Measurements from ENCODE around the gene AOX1.
A peak's percentile ranks its signal among the peaks of the same experiment; 100 is the strongest.
"Not testable (repeated sequence)": the region's sequence is repeated elsewhere in the genome, so short reads cannot be mapped to it uniquely, and the experiment has no call there.

The AOX1 gene

GRCh38 chr2:200670313-200670712, 84.5 kb downstream of the AOX1 start:
- no peak for DNase-seq

GRCh38 chr2:200670751-200671150, 84.9 kb downstream of the AOX1 start:
- no peak for DNase-seq

GRCh38 chr2:200673191-200673590, 87.4 kb downstream of the AOX1 start:
- no peak for DNase-seq

- no peak for DNase-seq
These were observed 89.0 kb downstream of the AOX1 start for GRCh38 chr2:200674837-200675236.

GRCh38 chr2:200677171-200677570, 91.4 kb downstream of the AOX1 start:
- DNase-seq: no peak

- no peak for DNase-seq
These were observed 92.1 kb downstream of the AOX1 start for GRCh38 chr2:200677721-200678532.

GRCh38 chr2:200679127-200679526, 93.3 kb downstream of the AOX1 start:
- no peak for DNase-seq

- no peak for DNase-seq
These were observed 93.7 kb downstream of the AOX1 start for GRCh38 chr2:200679535-200679934.

GRCh38 chr2:200681697-200682096, 95.9 kb downstream of the AOX1 start:
- DNase-seq: no peak

GRCh38 chr2:200682407-200682806, 96.6 kb downstream of the AOX1 start:
- DNase-seq: not testable (repeated sequence)

- DNase-seq: no peak
These were observed 102.4 kb downstream of the AOX1 start for GRCh38 chr2:200687922-200688920.

GRCh38 chr2:200689115-200689514, 103.3 kb downstream of the AOX1 start:
- no peak for DNase-seq

- no peak for DNase-seq
These were observed 108.1 kb downstream of the AOX1 start for GRCh38 chr2:200693836-200694470.

GRCh38 chr2:200695191-200695590, 109.4 kb downstream of the AOX1 start:
- no peak for DNase-seq

- no peak for DNase-seq
These were observed 109.8 kb downstream of the AOX1 start for GRCh38 chr2:200695601-200696000.

GRCh38 chr2:200698217-200698616, 112.4 kb downstream of the AOX1 start:
- no peak for DNase-seq

GRCh38 chr2:200699310-200699709, 113.5 kb downstream of the AOX1 start:
- no peak for DNase-seq

- DNase-seq: no peak
These were observed 115.0 kb downstream of the AOX1 start for GRCh38 chr2:200700856-200701255.

GRCh38 chr2:200702044-200702443, 116.2 kb downstream of the AOX1 start:
- DNase-seq: no peak

- peak in 2 of 5 donors; percentile 21 to 77 for DNase-seq
These were observed 116.9 kb downstream of the AOX1 start for GRCh38 chr2:200702646-200703118.

GRCh38 chr2:200703127-200703925, 117.5 kb downstream of the AOX1 start:
- peak in 1 of 5 donors; percentile 82 for DNase-seq

All from T-helper 1 cell (primary cell).